Ascending aorta (tissue), 1 donor: ENCODE data around the gene HELT. TPM values are rescaled to one million over a fixed set of nuclear protein-coding genes. Genes with fewer than 3 reads are reported as not detected.

ENCODE experiments used
- total RNA-seq: library from RNA; depleted of rRNA; stranded (reverse); fragments of >200 nt; gene quantifications from one replicate; pipeline ENCODE4 v1.1.0, GENCODE V29; 2016

Gene HELT
- total RNA-seq, 1 donor from 2014 or later: not detected

Other genes starting within 250 kb of the HELT start
- 31.8 TPM for gene ACSL1, start 192.5 kb upstream of the HELT start, total RNA-seq
- gene SLC25A4, start 124.8 kb downstream of the HELT start, total RNA-seq: 19.6 TPM
- gene CFAP97, start 185.5 kb downstream of the HELT start, total RNA-seq: 27.7 TPM
- 18.7 TPM for gene SNX25, start 191.1 kb downstream of the HELT start, total RNA-seq